ENCODE results near the gene HOXA11. TPM values are rescaled to one million over a fixed set of nuclear protein-coding genes. Genes with fewer than 3 reads are reported as not detected.

Gene HOXA11
- total RNA-seq, 1 donor from 2014 or later = not detected

DNA sequence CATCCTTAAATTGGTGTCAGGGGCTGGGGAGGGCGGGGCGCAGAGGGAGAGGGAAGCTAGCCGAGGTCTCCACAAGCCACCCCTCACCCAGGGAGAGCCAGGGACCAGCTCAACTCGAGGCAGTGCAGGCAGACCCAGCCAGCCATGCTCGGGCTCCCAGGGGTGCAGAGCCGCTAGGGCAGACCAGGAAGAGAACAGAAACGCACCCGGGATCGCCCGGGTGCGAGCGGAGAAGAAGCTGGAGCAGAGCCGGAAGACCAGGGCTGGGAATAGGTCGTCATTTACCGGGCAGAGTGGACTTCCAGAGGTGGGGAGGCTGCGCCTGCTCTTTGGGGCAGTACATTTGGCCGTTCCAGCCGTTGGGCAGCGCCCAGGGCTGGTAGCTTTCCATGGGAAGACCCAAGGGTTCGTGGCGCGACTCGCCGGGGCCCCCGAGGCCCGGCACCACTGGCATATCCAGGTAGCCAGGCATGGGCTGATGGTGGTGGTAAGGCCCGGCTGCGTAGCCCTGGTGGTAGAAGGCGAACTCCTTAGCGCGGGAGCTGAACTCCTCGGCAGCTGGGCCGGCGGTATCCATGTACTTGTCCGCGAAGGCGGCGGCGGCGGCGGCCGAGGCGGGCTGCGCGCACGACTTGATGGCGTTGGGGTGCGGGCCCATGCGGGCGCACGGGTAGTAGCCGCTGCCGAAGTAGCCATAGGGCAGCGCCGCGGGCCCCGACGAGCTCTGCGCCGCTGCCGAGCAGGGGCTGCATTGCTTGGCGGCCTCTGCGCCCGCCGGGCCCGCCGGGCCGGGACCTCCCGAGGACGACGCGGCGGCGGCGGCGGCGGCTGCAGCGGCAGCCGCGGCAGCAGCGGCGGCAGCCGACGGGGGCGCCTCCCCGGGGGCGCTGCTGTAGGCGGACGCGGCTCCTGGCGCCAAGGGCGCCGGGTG, 14.1 kb upstream of the HOXA11 start:
- DNase-seq (no peak), ATAC-seq (ENCODE audit: low read depth) (no peak)
- no peak overlapping the region for H3K27ac Mint-ChIP-seq
- peaks cover 70% of the 10 kb centered on the region for H3K27me3 Mint-ChIP-seq
- intact Hi-C loops (cut with micrococcal nuclease) = loop anchor here (2.0 to 10.0 kb wide), 6 partner anchors 983 to 1903 kb away; partner anchors contain the start of genes JAZF1 and TRIL
- ChIA-PET POLR2A (no interaction called here), CTCF (interaction anchor here (0.9 to 1.5 kb wide), 4 partner anchors 11 to 720 kb away, joined by 3 to 4 read pairs (median 3); no protein-coding TSS in a partner anchor)
- H3K36me3 Mint-ChIP-seq (ENCODE audit: low read depth) = no peaks in the 10 kb centered on the region
- peaks cover 27% of the 10 kb centered on the region for H3K4me1 Mint-ChIP-seq
- H3K9me3 Mint-ChIP-seq = no peaks in the 10 kb centered on the region
- TF ChIP-seq, protein P1, sequence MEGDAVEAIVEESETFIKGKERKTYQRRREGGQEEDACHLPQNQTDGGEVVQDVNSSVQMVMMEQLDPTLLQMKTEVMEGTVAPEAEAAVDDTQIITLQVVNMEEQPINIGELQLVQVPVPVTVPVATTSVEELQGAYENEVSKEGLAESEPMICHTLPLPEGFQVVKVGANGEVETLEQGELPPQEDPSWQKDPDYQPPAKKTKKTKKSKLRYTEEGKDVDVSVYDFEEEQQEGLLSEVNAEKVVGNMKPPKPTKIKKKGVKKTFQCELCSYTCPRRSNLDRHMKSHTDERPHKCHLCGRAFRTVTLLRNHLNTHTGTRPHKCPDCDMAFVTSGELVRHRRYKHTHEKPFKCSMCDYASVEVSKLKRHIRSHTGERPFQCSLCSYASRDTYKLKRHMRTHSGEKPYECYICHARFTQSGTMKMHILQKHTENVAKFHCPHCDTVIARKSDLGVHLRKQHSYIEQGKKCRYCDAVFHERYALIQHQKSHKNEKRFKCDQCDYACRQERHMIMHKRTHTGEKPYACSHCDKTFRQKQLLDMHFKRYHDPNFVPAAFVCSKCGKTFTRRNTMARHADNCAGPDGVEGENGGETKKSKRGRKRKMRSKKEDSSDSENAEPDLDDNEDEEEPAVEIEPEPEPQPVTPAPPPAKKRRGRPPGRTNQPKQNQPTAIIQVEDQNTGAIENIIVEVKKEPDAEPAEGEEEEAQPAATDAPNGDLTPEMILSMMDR (IDR thresholded peaks at IDR 0.05) = no peak
- H3K4me3 Mint-ChIP-seq = peak overlapping the region; percentile 38

DNA sequence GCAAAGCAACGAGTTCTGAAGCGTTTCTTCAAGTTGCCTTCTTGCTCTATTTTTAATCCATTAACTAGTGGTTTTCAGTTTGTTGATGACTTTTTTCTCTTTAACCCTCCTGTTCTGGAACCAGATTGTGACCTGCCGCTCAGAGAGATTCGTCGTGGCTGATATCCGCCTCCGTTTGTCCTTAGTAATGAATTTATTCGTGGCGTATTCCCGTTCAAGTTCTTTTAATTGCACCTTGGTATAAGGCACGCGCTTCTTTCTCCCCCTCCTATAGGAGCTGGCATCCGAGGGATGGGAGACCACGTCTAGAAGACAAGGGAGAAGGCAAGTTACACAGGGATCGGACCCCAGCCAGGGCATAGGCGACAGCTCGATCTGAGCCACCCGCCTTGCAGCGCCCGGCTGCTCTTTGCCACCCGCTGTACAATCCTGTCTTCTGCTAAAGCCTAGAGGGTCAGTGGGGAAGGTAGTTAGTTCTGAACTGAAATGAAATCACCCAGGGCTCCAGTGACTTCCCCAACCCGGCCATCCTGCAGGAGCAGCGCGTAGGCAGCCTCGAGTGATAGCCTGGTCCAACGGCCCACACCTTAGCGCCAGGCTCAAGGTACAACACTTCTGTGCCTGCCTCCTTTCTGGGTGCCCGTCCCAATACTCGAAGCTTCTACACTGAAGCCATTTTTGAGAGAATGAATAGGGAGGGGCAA, 13.3 kb upstream of the HOXA11 start:
- Mint-ChIP-seq H3K27ac (peak overlapping the region; percentile 50), H3K36me3 (ENCODE audit: low read depth) (no peaks in the 10 kb centered on the region), H3K4me1 (peaks cover 32% of the 10 kb centered on the region), H3K4me3 (peak overlapping the region; percentile 38), H3K27me3 (peaks cover 72% of the 10 kb centered on the region), H3K9me3 (no peaks in the 10 kb centered on the region)
- POLR2A ChIA-PET = no interaction called here
- intact Hi-C loops (cut with micrococcal nuclease) = loop anchor here (2.0 to 10.0 kb wide), 6 partner anchors 984 to 1904 kb away; partner anchors contain the start of genes JAZF1 and TRIL
- TF ChIP-seq, protein P1 (IDR thresholded peaks at IDR 0.05) = no peak
- DNase-seq (no peak), ATAC-seq (ENCODE audit: low read depth) (no peak)
- CTCF ChIA-PET = interaction anchor here (0.9 to 1.5 kb wide), 3 partner anchors 12 to 721 kb away, joined by 3 read pairs; no protein-coding TSS in a partner anchor

DNA sequence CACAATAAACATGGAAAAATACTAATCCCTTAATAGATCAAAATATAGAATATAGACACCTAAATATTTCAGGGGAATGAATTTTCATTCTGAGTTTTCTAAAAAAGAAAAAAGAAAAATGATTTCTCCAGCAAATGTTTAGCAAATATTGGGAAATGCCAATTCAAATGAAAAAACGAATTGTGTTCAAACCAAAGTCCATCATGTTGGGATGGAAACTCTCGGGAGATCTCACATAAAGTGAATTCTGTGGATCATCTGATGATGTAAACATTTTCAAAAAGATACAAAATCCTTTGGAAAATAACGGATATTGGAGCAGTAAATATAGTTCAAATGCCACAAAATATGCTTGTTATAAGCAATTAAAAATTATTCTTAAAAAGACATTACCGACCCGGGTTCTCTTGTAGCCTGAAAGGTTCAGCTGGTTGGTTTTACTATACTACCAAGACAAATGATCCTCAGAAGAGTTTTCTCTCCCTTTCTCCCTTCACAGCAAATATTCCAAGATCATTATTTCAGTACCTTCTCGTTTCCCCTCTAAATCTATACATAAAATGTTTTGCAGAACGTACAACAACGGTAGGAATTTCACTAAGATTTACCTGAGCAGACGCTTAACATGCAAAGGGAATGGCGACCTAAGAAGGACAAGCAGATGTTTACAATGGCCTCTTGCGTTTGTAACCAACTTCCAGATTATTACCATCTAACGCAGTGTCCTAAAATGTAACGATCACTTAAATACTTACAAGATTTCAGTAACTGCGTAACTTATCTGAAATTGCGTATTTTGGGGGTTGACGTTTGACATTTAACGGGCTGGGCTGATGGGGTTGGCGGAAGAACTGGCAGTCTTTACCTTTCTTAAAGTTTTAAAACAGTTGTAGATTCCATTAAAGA, 12.4 kb upstream of the HOXA11 start:
- ATAC-seq (ENCODE audit: low read depth) (no peak), DNase-seq (no peak)
- Mint-ChIP-seq H3K36me3 (ENCODE audit: low read depth) (no peaks in the 10 kb centered on the region), H3K4me1 (peaks cover 35% of the 10 kb centered on the region), H3K4me3 (peak overlapping the region; percentile 15), H3K27me3 (peaks cover 69% of the 10 kb centered on the region), H3K27ac (no peak overlapping the region), H3K9me3 (no peaks in the 10 kb centered on the region)
- POLR2A ChIA-PET = no interaction called here
- TF ChIP-seq, protein P1 (IDR thresholded peaks at IDR 0.05) = no peak
- intact Hi-C loops (cut with micrococcal nuclease) = loop anchor here (2.0 to 10.0 kb wide), 9 partner anchors 35 to 1905 kb away; partner anchors contain the start of genes JAZF1 and TRIL
- CTCF ChIA-PET = no interaction called here

DNA sequence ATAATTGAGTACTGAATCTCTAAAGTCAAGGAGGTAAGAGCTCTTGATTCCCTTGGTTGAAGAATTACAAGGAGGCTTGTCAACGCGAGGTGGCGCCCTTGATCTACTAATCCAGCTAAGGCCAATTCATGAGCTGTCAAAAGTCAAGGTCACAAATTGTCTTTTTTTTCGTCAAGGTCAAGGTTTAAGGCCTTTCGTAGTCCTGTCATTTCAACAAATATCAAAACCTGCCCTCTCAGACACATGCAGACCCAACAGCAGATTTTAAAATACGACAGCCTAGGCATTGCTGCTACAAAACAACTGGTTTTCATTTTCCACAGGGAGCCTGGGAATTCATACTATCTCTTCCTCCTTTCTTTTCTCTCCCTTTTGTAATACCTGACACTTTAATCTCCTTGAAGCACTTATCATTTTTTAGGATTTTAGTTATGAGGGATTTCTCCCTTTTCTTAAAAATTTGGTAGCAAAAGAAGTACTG, 11.3 kb upstream of the HOXA11 start:
- peaks cover 30% of the 10 kb centered on the region for H3K4me1 Mint-ChIP-seq
- ChIA-PET CTCF (interaction anchor here (0.7 to 3.3 kb wide), 45 partner anchors 10 to 1662 kb away, joined by 3 to 23 read pairs (median 4); partner anchors contain the start of genes EVX1 and HOXA11), POLR2A (no interaction called here)
- no peaks in the 10 kb centered on the region for H3K9me3 Mint-ChIP-seq
- intact Hi-C loops (cut with micrococcal nuclease) = loop anchor here (1.0 to 10.0 kb wide), 16 partner anchors 34 to 1906 kb away; partner anchors contain the start of genes JAZF1 and TRIL
- ATAC-seq (ENCODE audit: low read depth) = no peak
- H3K27me3 Mint-ChIP-seq = peaks cover 65% of the 10 kb centered on the region
- H3K27ac Mint-ChIP-seq = no peak overlapping the region
- TF ChIP-seq, protein P1 (IDR thresholded peaks at IDR 0.05) = no peak
- H3K36me3 Mint-ChIP-seq (ENCODE audit: low read depth) = no peaks in the 10 kb centered on the region
- DNase-seq = no peak
- H3K4me3 Mint-ChIP-seq = no peak overlapping the region
